Measurements from ENCODE around the gene TBATA. TPM values are rescaled to one million over a fixed set of nuclear protein-coding genes. Genes with fewer than 3 reads are reported as not detected.

TBATA gene
- total and polyA plus RNA-seq, 2 of the 8 experiments (the other 6 are each of a cell fraction or from before 2014, with no cell fraction given): not detected

DNA sequence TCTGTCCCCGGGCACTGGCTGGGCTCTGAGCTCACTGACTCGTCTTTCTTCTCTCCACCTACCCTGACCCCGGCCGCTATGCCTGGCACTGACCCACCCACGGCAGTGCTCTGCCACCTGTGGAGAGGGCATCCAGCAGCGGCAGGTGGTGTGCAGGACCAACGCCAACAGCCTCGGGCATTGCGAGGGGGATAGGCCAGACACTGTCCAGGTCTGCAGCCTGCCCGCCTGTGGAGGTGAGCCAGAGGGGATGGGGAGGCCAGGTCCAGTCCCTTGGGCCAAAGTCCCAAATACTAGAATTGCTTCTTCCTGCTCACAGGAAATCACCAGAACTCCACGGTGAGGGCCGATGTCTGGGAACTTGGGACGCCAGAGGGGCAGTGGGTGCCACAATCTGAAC, 27.3 kb downstream of the TBATA start (continued):
- TF ChIP-seq CHD2 (IDR thresholded peaks at IDR 0.05; ENCODE audit: low read length): no peak
- TF ChIP-seq NRF1 (IDR thresholded peaks at IDR 0.05; ENCODE audit: low read depth, low read length): no peak

All from H1 (cell line).